A172 (cell line): Measurements from ENCODE around the gene NINJ2. TPM values are rescaled to one million over a fixed set of nuclear protein-coding genes. Genes with fewer than 3 reads are reported as not detected.

Experiments used
- DNase-seq: peaks from one replicate; pipeline ENCODE4 v3.0.0-alpha.2; 2015; ENCODE audit warnings: low spot score
- total RNA-seq: library from RNA; depleted of rRNA; stranded (reverse); fragments of >200 nt; shearing (Covaris generic); gene quantifications from 2 replicates; pipeline ENCODE4 v1.2.3, GENCODE V29; 2014

The NINJ2 gene
- total RNA-seq, 1 experiment from 2014 or later = not detected

GRCh38 chr12:673849-674248, 10.6 kb upstream of the NINJ2 start:
- DNase-seq = no peak

GRCh38 chr12:669576-669945, 6.3 kb upstream of the NINJ2 start:
- DNase-seq = no peak

GRCh38 chr12:668090-668481, 4.8 kb upstream of the NINJ2 start:
- no peak for DNase-seq

- DNase-seq = no peak
Observed at GRCh38 chr12:666766-667308, 3.6 kb upstream of the NINJ2 start.

GRCh38 chr12:666066-666465, 2.8 kb upstream of the NINJ2 start:
- no peak for DNase-seq

GRCh38 chr12:664779-665092, 1.5 kb upstream of the NINJ2 start:
- DNase-seq = no peak

GRCh38 chr12:664075-664778, 982 bp upstream of the NINJ2 start:
- no peak for DNase-seq

GRCh38 chr12:662566-663292, 516 bp downstream of the NINJ2 start:
- no peak for DNase-seq

- DNase-seq = no peak
Observed at GRCh38 chr12:661720-662486, 1.3 kb downstream of the NINJ2 start.

GRCh38 chr12:659090-659683, 4.1 kb downstream of the NINJ2 start:
- DNase-seq = no peak

- DNase-seq = no peak
Observed at GRCh38 chr12:650983-651382, 12.3 kb downstream of the NINJ2 start.

- no peak for DNase-seq
Observed at GRCh38 chr12:647385-648085, 15.7 kb downstream of the NINJ2 start.

- DNase-seq = no peak
Observed at GRCh38 chr12:646442-647384, 16.5 kb downstream of the NINJ2 start.

- DNase-seq = peak; percentile 27
Observed at GRCh38 chr12:645563-646071, 17.6 kb downstream of the NINJ2 start.

- no peak for DNase-seq
Observed at GRCh38 chr12:644818-645552, 18.3 kb downstream of the NINJ2 start.

- DNase-seq = no peak
Observed at GRCh38 chr12:644303-644639, 19.0 kb downstream of the NINJ2 start.

- no peak for DNase-seq
Observed at GRCh38 chr12:643475-644302, 19.6 kb downstream of the NINJ2 start.

- no peak for DNase-seq
Observed at GRCh38 chr12:642633-643474, 20.4 kb downstream of the NINJ2 start.
